Measurements from ENCODE around the gene LRRN4CL. TPM values are rescaled to one million over a fixed set of nuclear protein-coding genes. Genes with fewer than 3 reads are reported as not detected.

Gene LRRN4CL
- total RNA-seq, 1 donor from 2014 or later = not detected

GRCh38 chr11:62716816-62717215 lies 27.5 kb upstream of the LRRN4CL start:
- H3K27me3 ChIP-seq = no peaks in the 10 kb centered on the region
- H3K27me3 Mint-ChIP-seq (ENCODE audit: insufficient read depth, low read depth) = peaks cover 2% of the 10 kb centered on the region
- peaks cover 65% of the 10 kb centered on the region for H3K36me3 Mint-ChIP-seq
- H3K79me2 ChIP-seq (ENCODE audit: low read depth) = peaks cover 54% of the 10 kb centered on the region
- H3K4me2 ChIP-seq = no peak overlapping the region
- no peaks in the 10 kb centered on the region for H3K9me3 ChIP-seq (ENCODE audit: low read depth)
- peaks cover 2% of the 10 kb centered on the region for H3K4me1 Mint-ChIP-seq
- H3K4me3 Mint-ChIP-seq = no peak overlapping the region
- no peaks in the 10 kb centered on the region for H3K4me1 ChIP-seq
- no peak overlapping the region for H2AFZ ChIP-seq (replicated peaks)
- DNase-seq (ENCODE audit: low spot score) = no peak
- H3K36me3 ChIP-seq = peaks cover 37% of the 10 kb centered on the region
- no peaks in the 10 kb centered on the region for H3K9me3 Mint-ChIP-seq
- no peak for TF ChIP-seq EZH2 (IDR thresholded peaks at IDR 0.05)
- TF ChIP-seq EZH2phosphoT487 (IDR thresholded peaks at IDR 0.05) = no peak
- TF ChIP-seq CTCF (IDR thresholded peaks at IDR 0.05) = no peak
- peaks cover 79% of the 10 kb centered on the region for H3F3A ChIP-seq (ENCODE audit: low read depth)
- peaks cover 11% of the 10 kb centered on the region for H4K20me1 ChIP-seq (ENCODE audit: low read depth)
- no peak overlapping the region for H3K9ac ChIP-seq
- H3K27ac ChIP-seq = peak overlapping the region; percentile 53
- no peak overlapping the region for H3K4me3 ChIP-seq
- H3K27ac Mint-ChIP-seq = no peak overlapping the region

- Histone ChIP-seq H3K4me1 (no peaks in the 10 kb centered on the region), H3K4me3 (no peak overlapping the region), H3K27me3 (no peaks in the 10 kb centered on the region), H3K4me2 (no peak overlapping the region), H3K36me3 (peaks cover 31% of the 10 kb centered on the region), H2AFZ (replicated peaks) (no peak overlapping the region), H4K20me1 (ENCODE audit: low read depth) (peaks cover 11% of the 10 kb centered on the region), H3K9ac (no peak overlapping the region), H3F3A (ENCODE audit: low read depth) (peaks cover 79% of the 10 kb centered on the region), H3K27ac (peak overlapping the region; percentile 53), H3K9me3 (ENCODE audit: low read depth) (no peaks in the 10 kb centered on the region), H3K79me2 (ENCODE audit: low read depth) (peaks cover 48% of the 10 kb centered on the region)
- H3K27ac Mint-ChIP-seq = no peak overlapping the region
- TF ChIP-seq EZH2 (IDR thresholded peaks at IDR 0.05) = no peak
- TF ChIP-seq EZH2phosphoT487 (IDR thresholded peaks at IDR 0.05) = no peak
- TF ChIP-seq CTCF (IDR thresholded peaks at IDR 0.05) = no peak
- DNase-seq (ENCODE audit: low spot score) = no peak
- peaks cover 61% of the 10 kb centered on the region for H3K36me3 Mint-ChIP-seq
- H3K4me1 Mint-ChIP-seq = no peaks in the 10 kb centered on the region
- no peaks in the 10 kb centered on the region for H3K9me3 Mint-ChIP-seq
- peaks cover 2% of the 10 kb centered on the region for H3K27me3 Mint-ChIP-seq (ENCODE audit: insufficient read depth, low read depth)
- H3K4me3 Mint-ChIP-seq = no peak overlapping the region
Measured at GRCh38 chr11:62716206-62716605, 26.9 kb upstream of the LRRN4CL start.

- TF ChIP-seq EZH2phosphoT487 (IDR thresholded peaks at IDR 0.05) (no peak), CTCF (IDR thresholded peaks at IDR 0.05) (no peak), EZH2 (IDR thresholded peaks at IDR 0.05) (no peak)
- peaks cover 61% of the 10 kb centered on the region for H3K36me3 Mint-ChIP-seq
Measured at GRCh38 chr11:62715150-62716130, 26.1 kb upstream of the LRRN4CL start.

More at GRCh38 chr11:62715150-62716130, 26.1 kb upstream of the LRRN4CL start:
- H3K9me3 Mint-ChIP-seq = no peaks in the 10 kb centered on the region
- Histone ChIP-seq H2AFZ (replicated peaks) (no peak overlapping the region), H4K20me1 (ENCODE audit: low read depth) (peaks cover 11% of the 10 kb centered on the region), H3K9ac (no peak overlapping the region), H3K9me3 (ENCODE audit: low read depth) (no peaks in the 10 kb centered on the region), H3F3A (ENCODE audit: low read depth) (peaks cover 83% of the 10 kb centered on the region), H3K4me3 (no peak overlapping the region), H3K36me3 (peaks cover 26% of the 10 kb centered on the region), H3K4me1 (no peaks in the 10 kb centered on the region), H3K27ac (peak overlapping the region; percentile 37), H3K4me2 (no peak overlapping the region), H3K27me3 (no peaks in the 10 kb centered on the region), H3K79me2 (ENCODE audit: low read depth) (peaks cover 42% of the 10 kb centered on the region)
- peaks cover 2% of the 10 kb centered on the region for H3K4me1 Mint-ChIP-seq
- no peak overlapping the region for H3K4me3 Mint-ChIP-seq
- no peak overlapping the region for H3K27ac Mint-ChIP-seq
- peaks cover 2% of the 10 kb centered on the region for H3K27me3 Mint-ChIP-seq (ENCODE audit: insufficient read depth, low read depth)
- DNase-seq (ENCODE audit: low spot score) = no peak

All from neural progenitor cell (in vitro differentiated cells).